ENCODE measurements around the gene GPATCH3. TPM values are rescaled to one million over a fixed set of nuclear protein-coding genes. Genes with fewer than 3 reads are reported as not detected.
"Not testable (repeated sequence)": the region's sequence is repeated elsewhere in the genome, so short reads cannot be mapped to it uniquely, and the experiment has no call there.

Gene GPATCH3
- total RNA-seq, 1 experiment from 2014 or later, result 17.4 TPM

DNA sequence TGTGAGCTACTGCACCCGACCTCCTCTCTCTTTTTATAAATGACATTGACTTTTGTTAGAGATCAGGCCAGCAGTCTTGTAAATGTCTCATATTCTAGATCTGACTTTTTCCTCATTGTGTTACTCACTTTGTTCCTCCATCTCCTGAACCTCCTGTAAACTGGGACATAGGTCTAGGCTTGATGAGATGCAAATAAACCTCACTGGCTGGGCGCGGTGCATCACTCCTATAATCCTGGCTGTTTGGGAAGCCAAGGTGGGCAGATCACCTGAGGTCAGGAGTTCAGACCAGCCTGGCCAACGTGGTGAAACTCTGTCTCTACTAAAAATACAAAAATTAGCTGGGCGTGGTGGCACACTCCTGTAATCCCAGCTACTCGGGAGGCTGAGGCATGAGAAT lies 52.4 kb downstream of the GPATCH3 start:
- not testable (repeated sequence) for DNase-seq (ENCODE audit: low spot score)

DNA sequence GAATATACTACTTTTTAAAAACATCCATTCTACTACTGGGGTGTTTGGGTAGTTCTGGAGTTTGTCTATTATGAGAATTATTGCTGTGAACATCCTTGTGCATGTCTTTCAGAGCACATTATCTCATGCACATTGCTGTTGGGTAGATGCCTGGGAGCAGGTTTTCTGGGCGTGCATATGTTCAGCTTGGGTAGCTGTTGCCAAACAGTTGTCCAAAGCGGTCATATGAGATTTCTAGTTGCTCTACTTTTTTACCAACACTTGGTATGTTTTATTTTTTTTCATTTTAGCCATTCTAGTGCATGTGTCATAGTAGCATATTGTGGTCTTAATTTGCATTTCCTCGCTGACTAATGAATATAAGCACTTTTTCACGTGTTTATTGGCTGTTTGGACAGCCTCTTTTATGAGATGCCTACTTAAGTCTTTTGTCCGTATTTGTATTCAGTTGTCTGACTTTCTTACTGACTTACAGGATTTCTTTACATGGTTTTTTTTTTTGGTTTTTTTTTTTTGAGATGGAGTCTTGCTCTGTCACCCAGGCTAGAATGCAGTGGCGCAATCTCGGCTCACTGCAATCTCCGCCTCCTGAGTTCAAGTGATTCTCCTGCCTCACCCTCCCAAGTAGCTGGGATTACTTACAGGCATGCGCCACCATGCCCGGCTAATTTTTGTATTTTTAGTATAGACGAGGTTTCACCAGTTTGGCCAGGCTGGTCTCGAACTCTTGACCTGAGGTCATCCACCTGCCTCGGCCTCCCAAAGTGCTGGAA lies 55.7 kb downstream of the GPATCH3 start:
- DNase-seq (ENCODE audit: low spot score), result no peak

Other genes starting within 250 kb of the GPATCH3 start
- 28.4 and 37.2 TPM in 2 replicates for gene ARID1A, start 204.5 kb downstream of the GPATCH3 start, total RNA-seq (2014; rRNA removed; shearing (Covaris generic))
- gene PIGV, start 112.5 kb downstream of the GPATCH3 start, total RNA-seq (2014; rRNA removed; shearing (Covaris generic)), result 16.8 and 20.0 TPM in 2 replicates
- 22.9 and 30.0 TPM in 2 replicates for gene ZDHHC18, start 73.8 kb downstream of the GPATCH3 start, total RNA-seq (2014; rRNA removed; shearing (Covaris generic))
- 170 and 192 TPM in 2 replicates for gene SFN, start 37.3 kb downstream of the GPATCH3 start, total RNA-seq (2014; rRNA removed; shearing (Covaris generic))
- 25.2 and 37.2 TPM in 2 replicates for gene GPN2, start 10.2 kb downstream of the GPATCH3 start, total RNA-seq (2014; rRNA removed; shearing (Covaris generic))
- gene NR0B2, start 13.5 kb upstream of the GPATCH3 start, total RNA-seq (2014; rRNA removed; shearing (Covaris generic)), result 17.6 and 18.4 TPM in 2 replicates
- gene NUDC, start 21.3 kb upstream of the GPATCH3 start, total RNA-seq (2014; rRNA removed; shearing (Covaris generic)), result 124 TPM in 2 replicates
- 47.1 and 48.7 TPM in 2 replicates for gene KDF1, start 60.0 kb upstream of the GPATCH3 start, total RNA-seq (2014; rRNA removed; shearing (Covaris generic))
- gene TRNP1, start 93.2 kb upstream of the GPATCH3 start, total RNA-seq (2014; rRNA removed; shearing (Covaris generic)), result 182 and 203 TPM in 2 replicates
- 1.9 and 2.3 TPM in 2 replicates for gene TENT5B, start 112.4 kb upstream of the GPATCH3 start, total RNA-seq (2014; rRNA removed; shearing (Covaris generic))

Measured in HT-29 (cell line).